ENCODE results near the gene HVCN1. TPM values are rescaled to one million over a fixed set of nuclear protein-coding genes. Genes with fewer than 3 reads are reported as not detected.

HVCN1 gene
- total and polyA plus RNA-seq, 2 donors (not counting 1 experiment from before 2014, with no cell fraction given) = 216 to 422 TPM

GRCh38 chr12:110689281-110690126, 589 bp upstream of the HVCN1 start:
- H3K27me3 Mint-ChIP-seq = no peaks in the 10 kb centered on the region
- H3K36me3 ChIP-seq (replicated peaks in 1 of 2; ENCODE audit: control extremely low read depth in 1 of 2, control insufficient read depth in 1 of 2, extremely low read depth in 1 of 2, insufficient read depth in 2 of 2, low read length in 1 of 2) = peaks cover 0 to 37% of the 10 kb centered on the region in 2 experiments
- H3K4me3 Mint-ChIP-seq = peak overlapping the region; percentile 99
- ChIA-PET CTCF (interaction anchor here (1.0 to 5.9 kb wide), 9 partner anchors 8 to 258 kb away, joined by 3 to 34 read pairs (median 4); no protein-coding TSS in a partner anchor), POLR2A (interaction anchor here (0.6 to 2.3 kb wide), 10 partner anchors 8 to 188 kb away, joined by 3 to 18 read pairs (median 4); partner anchors contain the start of genes RAD9B, TCTN1 and VPS29)
- H3K27me3 ChIP-seq (replicated peaks in 1 of 4; ENCODE audit: control extremely low read depth in 1 of 4, control insufficient read depth in 3 of 4, insufficient read depth in 4 of 4, low read length in 3 of 4) = no peaks in the 10 kb centered on the region
- H3K9me3 ChIP-seq (ENCODE audit: control extremely low read depth in 1 of 3, control insufficient read depth in 2 of 3, insufficient read depth in 1 of 3, low read length in 2 of 3) = peaks cover 0 to 3% (median 0%) of the 10 kb centered on the region in 3 donors
- peak overlapping the region in 4 of 5 experiments; percentile 72 to 98 (median 88) for H3K4me3 ChIP-seq (ENCODE audit: control extremely low read depth in 1 of 5, extremely low read depth in 1 of 5, insufficient read depth in 1 of 5, low read depth in 2 of 5, low read length in 4 of 5)
- H3K9me3 Mint-ChIP-seq (ENCODE audit: insufficient read depth) = no peaks in the 10 kb centered on the region
- peak overlapping the region; percentile 76 for H2AFZ ChIP-seq (ENCODE audit: insufficient read depth, low read depth, low read length, poor library complexity, severe bottlenecking)
- peaks cover 84% of the 10 kb centered on the region for H3K79me2 ChIP-seq (ENCODE audit: control insufficient read depth, insufficient read depth, low read length)
- H3K4me1 ChIP-seq (ENCODE audit: control insufficient read depth in 2 of 2, insufficient read depth in 2 of 2, low read length in 2 of 2) = peaks cover 54 to 69% of the 10 kb centered on the region in 2 donors
- H3K4me2 ChIP-seq (replicated peaks; ENCODE audit: low read depth, low read length, poor library complexity, severe bottlenecking) = peak overlapping the region; percentile 83
- peak overlapping the region; percentile 84 for H3K9ac ChIP-seq (ENCODE audit: low read length)
- peaks cover 43% of the 10 kb centered on the region for H4K20me1 ChIP-seq (ENCODE audit: control insufficient read depth, insufficient read depth, low read length, poor library complexity, severe bottlenecking)
- peak overlapping the region; percentile 96 for H3K27ac Mint-ChIP-seq
- peaks cover 71% of the 10 kb centered on the region for H3K4me1 Mint-ChIP-seq
- no peak for TF ChIP-seq EZH2 (IDR thresholded peaks at IDR 0.05; ENCODE audit: borderline replicate concordance, insufficient read depth, low read depth, low read length, poor library complexity, severe bottlenecking)
- TF ChIP-seq, protein P1, sequence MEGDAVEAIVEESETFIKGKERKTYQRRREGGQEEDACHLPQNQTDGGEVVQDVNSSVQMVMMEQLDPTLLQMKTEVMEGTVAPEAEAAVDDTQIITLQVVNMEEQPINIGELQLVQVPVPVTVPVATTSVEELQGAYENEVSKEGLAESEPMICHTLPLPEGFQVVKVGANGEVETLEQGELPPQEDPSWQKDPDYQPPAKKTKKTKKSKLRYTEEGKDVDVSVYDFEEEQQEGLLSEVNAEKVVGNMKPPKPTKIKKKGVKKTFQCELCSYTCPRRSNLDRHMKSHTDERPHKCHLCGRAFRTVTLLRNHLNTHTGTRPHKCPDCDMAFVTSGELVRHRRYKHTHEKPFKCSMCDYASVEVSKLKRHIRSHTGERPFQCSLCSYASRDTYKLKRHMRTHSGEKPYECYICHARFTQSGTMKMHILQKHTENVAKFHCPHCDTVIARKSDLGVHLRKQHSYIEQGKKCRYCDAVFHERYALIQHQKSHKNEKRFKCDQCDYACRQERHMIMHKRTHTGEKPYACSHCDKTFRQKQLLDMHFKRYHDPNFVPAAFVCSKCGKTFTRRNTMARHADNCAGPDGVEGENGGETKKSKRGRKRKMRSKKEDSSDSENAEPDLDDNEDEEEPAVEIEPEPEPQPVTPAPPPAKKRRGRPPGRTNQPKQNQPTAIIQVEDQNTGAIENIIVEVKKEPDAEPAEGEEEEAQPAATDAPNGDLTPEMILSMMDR (IDR thresholded peaks at IDR 0.05) = no peak
- H3K27ac ChIP-seq (ENCODE audit: low read length in 2 of 2) = peak overlapping the region; percentile 55 to 70
- DNase-seq (peak; percentile 79), ATAC-seq (ENCODE audit: low read depth) (peak; percentile 71)
- intact Hi-C loops (cut with micrococcal nuclease) = loop anchor here (1.0 to 5.0 kb wide), 7 partner anchors 9 to 127 kb away; partner anchors contain the start of genes PPP1CC and TCTN1
- under 1% methylated on average over 34 of the region's 38 CpGs for WGBS (ENCODE audit: insufficient coverage)
